Measurements from ENCODE around the gene DGAT2.

DGAT2 gene

GRCh38 chr11:75778962-75779361, 10.4 kb downstream of the DGAT2 start:
- no peak for DNase-seq (ENCODE audit: low spot score)

- no peak for DNase-seq (ENCODE audit: low spot score)
These were observed 11.4 kb downstream of the DGAT2 start for GRCh38 chr11:75779960-75780359.

DNA sequence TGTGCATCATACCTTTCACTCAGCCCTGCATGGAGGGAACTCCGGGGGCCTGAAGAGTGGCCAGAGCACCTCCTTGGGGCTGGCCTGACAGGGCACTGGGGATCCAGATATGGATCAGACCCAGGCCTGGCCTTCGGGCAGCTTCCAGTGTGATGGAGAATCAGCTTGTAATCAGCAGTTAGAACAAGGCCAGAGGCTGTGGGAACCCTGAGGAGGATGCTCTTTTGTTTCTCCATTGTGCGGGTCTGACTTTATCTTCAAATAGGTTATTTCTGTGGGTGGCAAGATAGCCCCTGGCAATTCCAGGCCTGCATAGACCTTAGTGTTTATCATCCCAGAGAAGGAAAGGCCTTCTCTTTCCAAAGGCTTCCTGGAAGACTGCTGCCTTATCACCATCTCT, 12.3 kb downstream of the DGAT2 start:
- no peak for DNase-seq (ENCODE audit: low spot score)

DNA sequence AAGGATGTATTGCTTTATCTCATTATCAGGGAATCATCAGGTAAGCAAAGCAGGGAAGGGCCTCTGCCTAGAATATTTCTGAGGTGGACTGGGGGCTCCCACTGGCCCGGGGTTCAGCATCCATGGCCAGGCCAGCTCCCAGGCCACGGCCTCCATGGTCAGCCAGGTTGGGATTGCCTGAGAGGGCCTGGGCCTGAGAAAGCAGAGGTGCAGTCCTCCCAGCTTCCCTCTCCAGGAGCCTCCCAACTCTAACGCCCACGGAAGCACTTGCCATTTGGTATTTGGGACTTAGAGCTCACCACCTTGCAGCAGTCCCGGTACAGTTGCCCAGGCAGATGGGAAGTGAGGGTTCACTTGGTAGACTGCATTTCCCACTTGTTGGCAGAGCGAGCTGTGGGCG, 12.7 kb downstream of the DGAT2 start:
- no peak for DNase-seq (ENCODE audit: low spot score)

GRCh38 chr11:75781831-75782230, 13.3 kb downstream of the DGAT2 start:
- no peak for DNase-seq (ENCODE audit: low spot score)

DNA sequence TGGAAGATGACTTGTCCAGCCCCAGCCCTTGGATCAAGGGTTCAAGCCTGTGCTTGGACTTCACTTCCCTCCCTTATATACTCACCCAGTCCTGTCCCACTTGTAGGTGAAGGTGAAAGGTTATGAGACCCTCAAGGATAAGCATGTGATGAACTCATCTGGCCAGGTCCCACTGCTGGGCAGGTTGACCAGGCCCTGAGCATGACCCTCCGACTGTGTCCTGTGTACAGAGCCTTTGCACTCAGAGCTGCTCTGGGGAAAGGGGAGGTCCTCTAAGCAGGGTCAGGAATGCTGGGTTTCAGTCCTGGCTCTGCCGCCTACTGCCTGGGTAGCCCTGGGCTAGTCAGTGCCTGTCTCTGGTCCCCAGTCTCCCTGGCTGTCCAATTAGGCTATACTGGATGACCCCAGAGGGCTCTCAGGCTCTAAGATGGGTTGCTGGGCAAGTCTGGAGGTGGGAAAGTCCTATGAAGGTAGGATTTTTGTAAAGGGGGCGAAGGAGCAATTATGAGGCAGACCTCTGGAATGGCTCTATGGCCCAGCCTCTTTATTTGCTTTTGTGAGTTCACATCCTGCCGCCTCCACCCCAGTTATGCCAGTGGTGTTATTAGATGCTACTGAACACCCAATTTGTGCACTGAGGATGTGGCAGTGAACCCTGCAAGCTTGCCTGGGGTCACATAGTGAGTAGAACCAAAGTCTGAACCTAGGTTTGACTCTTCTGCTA, 14.1 kb downstream of the DGAT2 start:
- no peak for DNase-seq (ENCODE audit: low spot score)

GRCh38 chr11:75783416-75784084, 15.0 kb downstream of the DGAT2 start:
- no peak for DNase-seq (ENCODE audit: low spot score)

DNA sequence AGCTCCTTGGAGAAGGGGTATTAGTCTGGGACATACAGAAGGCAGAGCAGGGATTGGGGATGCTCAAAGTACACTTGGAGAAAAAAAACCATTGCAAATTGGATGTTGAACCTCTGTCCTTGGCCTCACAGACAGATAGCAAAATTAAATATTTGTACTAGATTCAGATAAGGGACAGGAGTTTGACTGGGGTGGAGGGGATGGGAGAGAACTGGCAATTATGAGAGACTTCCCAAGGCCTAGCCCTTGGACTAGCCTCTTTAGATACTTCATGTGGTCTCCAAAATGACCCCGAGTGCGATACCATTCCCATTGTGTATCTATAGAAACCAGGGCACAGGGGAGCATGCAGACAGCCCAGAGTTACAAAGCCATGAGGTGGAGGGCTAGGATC, 15.5 kb downstream of the DGAT2 start:
- no peak for DNase-seq (ENCODE audit: low spot score)

DNA sequence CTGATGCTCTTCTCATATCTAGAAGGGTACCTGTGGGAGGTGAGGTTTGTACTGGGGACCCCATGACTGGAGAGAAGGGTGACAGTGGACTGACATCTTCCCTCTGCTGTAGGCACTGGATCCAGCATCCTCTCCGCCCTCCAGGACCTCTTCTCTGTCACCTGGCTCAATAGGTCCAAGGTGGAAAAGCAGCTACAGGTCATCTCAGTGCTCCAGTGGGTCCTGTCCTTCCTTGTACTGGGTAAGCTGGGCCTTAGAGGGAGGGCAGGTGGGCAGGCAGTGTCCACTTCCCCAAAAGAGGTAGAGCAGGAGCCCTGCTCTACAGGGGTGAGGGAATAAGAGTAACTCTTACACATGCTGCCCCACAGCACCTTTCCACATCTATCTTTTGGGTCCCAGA, 15.9 kb downstream of the DGAT2 start:
- no peak for DNase-seq (ENCODE audit: low spot score)

GRCh38 chr11:75785187-75785586, 16.6 kb downstream of the DGAT2 start:
- no peak for DNase-seq (ENCODE audit: low spot score)

GRCh38 chr11:75786101-75786736, 17.6 kb downstream of the DGAT2 start:
- DNase-seq (ENCODE audit: low spot score): no peak

DNA sequence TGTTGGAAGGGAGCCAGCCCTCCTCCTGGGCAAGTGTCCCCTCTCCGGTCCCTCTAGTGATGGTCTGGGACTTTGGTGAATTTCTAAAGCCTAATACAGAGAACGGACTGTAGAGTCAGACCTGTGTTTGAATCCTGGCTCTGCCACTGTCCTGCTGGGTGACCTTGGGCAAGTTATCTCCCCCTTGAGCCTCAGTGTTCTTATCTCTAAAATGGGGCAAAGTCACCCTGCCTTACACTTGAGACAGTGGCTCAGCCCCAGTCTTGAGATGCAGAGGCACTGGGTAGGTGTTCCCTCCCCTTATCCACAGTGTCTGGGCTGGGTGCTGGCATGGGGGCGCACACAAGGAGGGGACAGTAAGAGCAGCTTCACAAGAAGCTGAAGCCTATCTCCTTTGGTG, 20.9 kb downstream of the DGAT2 start:
- DNase-seq (ENCODE audit: low spot score): no peak

GRCh38 chr11:75790986-75791385, 22.4 kb downstream of the DGAT2 start:
- DNase-seq (ENCODE audit: low spot score): no peak

GRCh38 chr11:75792127-75792731, 23.7 kb downstream of the DGAT2 start:
- DNase-seq (ENCODE audit: low spot score): no peak

GRCh38 chr11:75792997-75793800, 24.6 kb downstream of the DGAT2 start:
- DNase-seq (ENCODE audit: low spot score): no peak

GRCh38 chr11:75793966-75794365, 25.4 kb downstream of the DGAT2 start:
- DNase-seq (ENCODE audit: low spot score): no peak

GRCh38 chr11:75795276-75796090, 26.9 kb downstream of the DGAT2 start:
- no peak for DNase-seq (ENCODE audit: low spot score)

- no peak for DNase-seq (ENCODE audit: low spot score)
These were observed 27.5 kb downstream of the DGAT2 start for GRCh38 chr11:75796091-75796435.

- DNase-seq (ENCODE audit: low spot score): no peak
These were observed 28.5 kb downstream of the DGAT2 start for GRCh38 chr11:75797116-75797515.

GRCh38 chr11:75797792-75798191, 29.2 kb downstream of the DGAT2 start:
- no peak for DNase-seq (ENCODE audit: low spot score)

DNA sequence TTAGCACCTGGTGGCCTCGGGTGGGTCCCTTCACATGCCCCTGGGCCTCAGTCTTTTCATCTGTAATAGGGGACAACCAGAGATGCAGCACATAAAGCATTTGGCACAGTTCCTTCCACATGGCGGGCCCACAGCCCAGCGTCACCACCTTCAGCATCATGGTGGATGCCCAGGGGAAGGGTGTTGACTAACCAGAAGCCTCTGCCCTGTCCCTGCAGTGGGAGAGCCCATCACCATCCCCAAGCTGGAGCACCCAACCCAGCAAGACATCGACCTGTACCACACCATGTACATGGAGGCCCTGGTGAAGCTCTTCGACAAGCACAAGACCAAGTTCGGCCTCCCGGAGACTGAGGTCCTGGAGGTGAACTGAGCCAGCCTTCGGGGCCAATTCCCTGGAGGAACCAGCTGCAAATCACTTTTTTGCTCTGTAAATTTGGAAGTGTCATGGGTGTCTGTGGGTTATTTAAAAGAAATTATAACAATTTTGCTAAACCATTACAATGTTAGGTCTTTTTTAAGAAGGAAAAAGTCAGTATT, 31.6 kb downstream of the DGAT2 start:
- DNase-seq (ENCODE audit: low spot score): no peak

Data from SK-N-DZ (cell line).